ENCODE results near the gene ABR.

DNA sequence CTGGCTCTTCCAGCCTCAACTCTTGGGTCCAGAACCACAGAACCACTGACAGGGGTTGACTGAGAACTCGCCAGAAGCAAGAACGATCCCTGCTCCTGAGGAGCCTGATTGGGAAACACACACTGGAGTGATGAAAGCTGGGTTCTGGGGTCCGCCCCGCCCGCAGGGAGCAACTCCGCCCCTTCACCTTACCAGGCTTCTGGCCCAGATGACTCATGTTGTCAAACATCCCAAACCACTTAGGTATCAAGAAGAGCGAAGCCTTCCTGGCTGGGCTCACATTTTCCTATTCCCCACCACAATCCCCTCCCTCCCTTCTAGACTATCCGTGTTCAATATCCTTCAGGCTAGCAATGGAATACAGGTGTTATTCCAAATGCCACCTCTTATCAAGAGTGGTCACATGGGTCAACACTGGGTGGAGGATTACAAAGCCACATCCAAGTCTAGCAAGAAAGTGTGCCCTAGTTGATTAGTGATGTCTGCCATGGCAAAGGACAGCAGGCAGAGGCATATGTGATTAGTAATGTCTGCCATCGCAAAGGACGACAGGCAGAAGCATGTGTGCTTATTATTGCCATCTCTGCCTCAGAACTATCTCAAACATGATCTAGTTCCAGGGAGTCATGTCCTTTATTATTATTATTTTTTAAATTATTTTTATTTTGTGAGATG lies 112.4 kb downstream of the ABR start:
- no peak for TF ChIP-seq CTCF (IDR thresholded peaks at IDR 0.05)
- TF ChIP-seq ESRRA (IDR thresholded peaks at IDR 0.05; ENCODE audit: borderline replicate concordance, low read length) = no peak
- no peak for TF ChIP-seq GATA3 (IDR thresholded peaks at IDR 0.05; ENCODE audit: borderline replicate concordance)
- no peak for TF ChIP-seq JUNB (IDR thresholded peaks at IDR 0.05)
- TF ChIP-seq POLR2A (IDR thresholded peaks at IDR 0.05; ENCODE audit: low read length) = no peak
- TF ChIP-seq RNF2 (IDR thresholded peaks at IDR 0.05; ENCODE audit: borderline replicate concordance, low read depth) = no peak
- TF ChIP-seq, protein P1, sequence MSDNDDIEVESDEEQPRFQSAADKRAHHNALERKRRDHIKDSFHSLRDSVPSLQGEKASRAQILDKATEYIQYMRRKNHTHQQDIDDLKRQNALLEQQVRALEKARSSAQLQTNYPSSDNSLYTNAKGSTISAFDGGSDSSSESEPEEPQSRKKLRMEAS (IDR thresholded peaks at IDR 0.05) = no peak
- no peak for TF ChIP-seq CBX8 (IDR thresholded peaks at IDR 0.05)
- TF ChIP-seq HEYL (CRISPR knock-in tag; IDR thresholded peaks at IDR 0.05) = no peak
- TF ChIP-seq, protein P2, sequence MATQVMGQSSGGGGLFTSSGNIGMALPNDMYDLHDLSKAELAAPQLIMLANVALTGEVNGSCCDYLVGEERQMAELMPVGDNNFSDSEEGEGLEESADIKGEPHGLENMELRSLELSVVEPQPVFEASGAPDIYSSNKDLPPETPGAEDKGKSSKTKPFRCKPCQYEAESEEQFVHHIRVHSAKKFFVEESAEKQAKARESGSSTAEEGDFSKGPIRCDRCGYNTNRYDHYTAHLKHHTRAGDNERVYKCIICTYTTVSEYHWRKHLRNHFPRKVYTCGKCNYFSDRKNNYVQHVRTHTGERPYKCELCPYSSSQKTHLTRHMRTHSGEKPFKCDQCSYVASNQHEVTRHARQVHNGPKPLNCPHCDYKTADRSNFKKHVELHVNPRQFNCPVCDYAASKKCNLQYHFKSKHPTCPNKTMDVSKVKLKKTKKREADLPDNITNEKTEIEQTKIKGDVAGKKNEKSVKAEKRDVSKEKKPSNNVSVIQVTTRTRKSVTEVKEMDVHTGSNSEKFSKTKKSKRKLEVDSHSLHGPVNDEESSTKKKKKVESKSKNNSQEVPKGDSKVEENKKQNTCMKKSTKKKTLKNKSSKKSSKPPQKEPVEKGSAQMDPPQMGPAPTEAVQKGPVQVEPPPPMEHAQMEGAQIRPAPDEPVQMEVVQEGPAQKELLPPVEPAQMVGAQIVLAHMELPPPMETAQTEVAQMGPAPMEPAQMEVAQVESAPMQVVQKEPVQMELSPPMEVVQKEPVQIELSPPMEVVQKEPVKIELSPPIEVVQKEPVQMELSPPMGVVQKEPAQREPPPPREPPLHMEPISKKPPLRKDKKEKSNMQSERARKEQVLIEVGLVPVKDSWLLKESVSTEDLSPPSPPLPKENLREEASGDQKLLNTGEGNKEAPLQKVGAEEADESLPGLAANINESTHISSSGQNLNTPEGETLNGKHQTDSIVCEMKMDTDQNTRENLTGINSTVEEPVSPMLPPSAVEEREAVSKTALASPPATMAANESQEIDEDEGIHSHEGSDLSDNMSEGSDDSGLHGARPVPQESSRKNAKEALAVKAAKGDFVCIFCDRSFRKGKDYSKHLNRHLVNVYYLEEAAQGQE (IDR thresholded peaks at IDR 0.05) = no peak
- no peak for TF ChIP-seq MYC (IDR thresholded peaks at IDR 0.05; ENCODE audit: borderline replicate concordance, low read length)
- TF ChIP-seq MAZ (IDR thresholded peaks at IDR 0.05; ENCODE audit: borderline replicate concordance, low read depth, low read length) = no peak
- TF ChIP-seq, protein P3, sequence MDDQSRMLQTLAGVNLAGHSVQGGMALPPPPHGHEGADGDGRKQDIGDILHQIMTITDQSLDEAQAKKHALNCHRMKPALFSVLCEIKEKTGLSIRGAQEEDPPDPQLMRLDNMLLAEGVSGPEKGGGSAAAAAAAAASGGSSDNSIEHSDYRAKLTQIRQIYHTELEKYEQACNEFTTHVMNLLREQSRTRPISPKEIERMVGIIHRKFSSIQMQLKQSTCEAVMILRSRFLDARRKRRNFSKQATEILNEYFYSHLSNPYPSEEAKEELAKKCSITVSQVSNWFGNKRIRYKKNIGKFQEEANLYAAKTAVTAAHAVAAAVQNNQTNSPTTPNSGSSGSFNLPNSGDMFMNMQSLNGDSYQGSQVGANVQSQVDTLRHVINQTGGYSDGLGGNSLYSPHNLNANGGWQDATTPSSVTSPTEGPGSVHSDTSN (IDR thresholded peaks at IDR 0.05) = no peak
